Kidney (tissue), 14 donors: Measurements from ENCODE around the gene PIK3CD. TPM values are rescaled to one million over a fixed set of nuclear protein-coding genes. Genes with fewer than 3 reads are reported as not detected.

Source experiments
- DNase-seq, 5 donors: peaks; one replicate each; pipeline ENCODE4 v3.0.0-alpha.2; 2013 to 2020
- FAIRE-seq: peaks from 2 replicates; lab custom pipeline; 2012; peaks lifted over from hg19 to GRCh38; lab: Jason Lieb, UNC
- H3K27ac ChIP-seq, 2 donors: one replicate each; pipeline ENCODE4 v1.7.0; 2013; ENCODE audit warnings: low read depth in 2 of 2, low read length in 2 of 2, inconsistent platforms in 1 of 2
- H3K27me3 ChIP-seq: one replicate; pipeline ENCODE4 v1.7.1; 2013; ENCODE audit warnings: low read length, inconsistent platforms; ENCODE audit not compliant: control insufficient read depth, insufficient read depth
- H3K36me3 ChIP-seq, 3 donors: one replicate each; pipeline versions ENCODE4 v1.7.0 to v1.7.1; 2013; ENCODE audit warnings: low read length in 3 of 3, control low read depth in 1 of 3, inconsistent platforms in 1 of 3; ENCODE audit not compliant: insufficient read depth in 3 of 3, control insufficient read depth in 2 of 3
- H3K4me1 ChIP-seq, 3 donors: one replicate each; pipeline versions ENCODE4 v1.7.0 to v1.7.1; 2013; ENCODE audit warnings: low read length in 3 of 3, inconsistent platforms in 1 of 3, low read depth in 1 of 3; ENCODE audit not compliant: control insufficient read depth in 2 of 3, insufficient read depth in 2 of 3
- H3K4me3 ChIP-seq, 3 donors: one replicate each; pipeline versions ENCODE4 v1.7.0 to v1.8.1; 2013; ENCODE audit warnings: low read length in 3 of 3, control low read depth in 1 of 3, inconsistent platforms in 1 of 3
- H3K9ac ChIP-seq, 3 donors: one replicate each; pipeline versions ENCODE4 v1.7.0 to v1.7.1; 2013; ENCODE audit warnings: low read length in 3 of 3, control low read depth in 1 of 3, inconsistent platforms in 1 of 3
- H3K9me3 ChIP-seq, 3 donors: one replicate each; pipeline versions ENCODE4 v1.7.0 to v1.7.1; 2013; ENCODE audit warnings: low read length in 3 of 3, control low read depth in 1 of 3, inconsistent platforms in 1 of 3; ENCODE audit not compliant: control insufficient read depth in 2 of 3, insufficient read depth in 1 of 3
- intact Hi-C: fragments of 100-400 bp; cut with DNase I; formaldehyde crosslinking; loops from one replicate; pipeline ENCODE4 v1.11.1; 2022
- polyA plus RNA-seq: library from polyadenylated mRNA; stranded (reverse); fragments of 350-450 nt; fragmentation: Illumina TruSeq; extraction: RNeasy Lipid Tissue Mini Kit (QIAGEN cat#74804); gene quantifications from one replicate; pipeline ENCODE4 v1.2.3, GENCODE V29; 2014; ENCODE audit warnings: low read depth, low replicate concordance; ENCODE audit not compliant: insufficient read depth
- total RNA-seq: library from RNA; stranded (reverse); fragmentation: NEBNext Ultra II Directional; extraction: Animal tissue kit (Norgen Biotek cat#: 25700); gene quantifications from one replicate; pipeline ENCODE4 v1.2.1, GENCODE V29; 2021
- TF ChIP-seq, protein P1 (sequence below): IDR thresholded peaks from 3 replicates; pipeline ENCODE4 v1.5.1; 2012; ENCODE audit warnings: mild to moderate bottlenecking, moderate library complexity, borderline replicate concordance; ENCODE audit not compliant: insufficient read depth; ENCODE audit errors: extremely low read depth
- donor health status: control.
- donor health status: control.
- donor health status: control.
- donor health status: control.
- donor health status: control.
- donor health status: DM: yes; HTN: yes; CAD: no.
- donor health status: Normal renal cell carcinoma (clear cell type).

PIK3CD gene
- total and polyA plus RNA-seq, 2 donors from 2014 or later, result 5.3 to 19.7 TPM

DNA sequence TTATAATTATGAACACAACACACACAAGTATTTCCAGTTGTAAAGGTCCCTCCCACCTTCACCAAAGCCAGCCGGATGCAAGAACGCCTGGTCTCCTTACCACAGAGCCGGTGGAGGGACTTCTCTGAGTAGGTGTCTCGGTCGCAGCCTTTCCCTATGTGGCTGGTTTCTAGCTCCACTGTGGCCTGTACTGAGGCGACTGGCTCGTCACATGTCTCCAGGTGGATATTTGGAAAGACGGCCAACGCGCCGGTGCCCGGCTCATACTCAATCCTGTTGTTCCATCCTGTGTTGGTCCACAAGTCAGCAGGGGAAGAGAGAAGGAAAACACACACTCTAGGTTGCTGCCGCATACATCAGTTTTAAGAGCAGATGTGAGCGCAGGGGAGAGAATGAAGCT is 97.8 kb downstream of the PIK3CD start:
- FAIRE-seq (no peak), DNase-seq (no peak)
- TF ChIP-seq, protein P1, sequence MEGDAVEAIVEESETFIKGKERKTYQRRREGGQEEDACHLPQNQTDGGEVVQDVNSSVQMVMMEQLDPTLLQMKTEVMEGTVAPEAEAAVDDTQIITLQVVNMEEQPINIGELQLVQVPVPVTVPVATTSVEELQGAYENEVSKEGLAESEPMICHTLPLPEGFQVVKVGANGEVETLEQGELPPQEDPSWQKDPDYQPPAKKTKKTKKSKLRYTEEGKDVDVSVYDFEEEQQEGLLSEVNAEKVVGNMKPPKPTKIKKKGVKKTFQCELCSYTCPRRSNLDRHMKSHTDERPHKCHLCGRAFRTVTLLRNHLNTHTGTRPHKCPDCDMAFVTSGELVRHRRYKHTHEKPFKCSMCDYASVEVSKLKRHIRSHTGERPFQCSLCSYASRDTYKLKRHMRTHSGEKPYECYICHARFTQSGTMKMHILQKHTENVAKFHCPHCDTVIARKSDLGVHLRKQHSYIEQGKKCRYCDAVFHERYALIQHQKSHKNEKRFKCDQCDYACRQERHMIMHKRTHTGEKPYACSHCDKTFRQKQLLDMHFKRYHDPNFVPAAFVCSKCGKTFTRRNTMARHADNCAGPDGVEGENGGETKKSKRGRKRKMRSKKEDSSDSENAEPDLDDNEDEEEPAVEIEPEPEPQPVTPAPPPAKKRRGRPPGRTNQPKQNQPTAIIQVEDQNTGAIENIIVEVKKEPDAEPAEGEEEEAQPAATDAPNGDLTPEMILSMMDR, result no peak
- Histone ChIP-seq H3K4me1 (no peaks in the 10 kb centered on the region), H3K4me3 (no peak overlapping the region), H3K27ac (no peak overlapping the region), H3K9ac (no peak overlapping the region), H3K27me3 (no peaks in the 10 kb centered on the region), H3K36me3 (peaks cover 2 to 19% (median 19%) of the 10 kb centered on the region in 3 donors), H3K9me3 (no peaks in the 10 kb centered on the region)
- intact Hi-C loops, result no loop called here

DNA sequence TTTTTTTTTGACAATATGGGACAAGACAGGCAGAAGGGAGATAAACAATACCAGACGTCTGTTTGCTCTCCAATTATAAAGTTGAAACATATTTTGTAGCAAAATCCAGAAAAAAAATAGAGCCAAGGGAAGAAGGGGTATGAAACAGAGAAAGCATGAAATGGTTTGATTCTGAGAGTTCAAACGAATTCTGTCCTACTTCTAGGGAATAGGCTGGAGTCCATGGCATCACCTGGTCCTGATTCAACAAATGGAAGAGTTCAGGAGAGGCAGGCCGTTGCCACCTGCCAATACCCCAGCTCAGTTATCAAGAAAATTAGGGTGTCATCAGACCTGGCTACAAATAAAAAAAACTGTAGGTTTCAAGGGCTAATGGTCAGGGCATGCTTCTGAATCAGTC is 100.4 kb downstream of the PIK3CD start:
- TF ChIP-seq, protein P1, result no peak
- Histone ChIP-seq H3K27me3 (no peaks in the 10 kb centered on the region), H3K9me3 (no peaks in the 10 kb centered on the region), H3K4me3 (no peak overlapping the region), H3K4me1 (peaks cover 0 to 5% (median 0%) of the 10 kb centered on the region in 3 donors), H3K27ac (no peak overlapping the region), H3K9ac (no peak overlapping the region), H3K36me3 (peaks cover 2 to 16% (median 15%) of the 10 kb centered on the region in 3 donors)
- FAIRE-seq, result no peak
- no peak for DNase-seq
- intact Hi-C loops, result no loop called here

DNA sequence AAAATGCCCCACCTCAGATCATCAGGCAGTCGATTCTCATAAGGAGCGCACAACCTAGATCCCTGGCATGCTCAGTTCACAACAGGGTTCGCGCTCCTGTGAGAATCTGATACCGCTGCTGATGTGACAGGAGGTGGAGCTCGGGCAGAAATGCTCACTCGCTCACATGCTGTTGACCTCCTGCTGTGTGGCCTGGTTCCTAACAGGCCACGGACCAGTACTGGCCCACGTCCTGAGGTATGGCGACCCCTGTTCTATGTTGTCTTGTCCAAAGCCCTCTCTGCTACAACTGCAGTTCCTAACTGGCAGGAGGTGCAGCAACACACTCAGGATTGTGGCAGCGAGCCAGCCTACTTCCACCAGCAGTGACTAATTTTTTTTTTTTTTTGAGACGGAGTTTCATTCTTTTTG is 101.6 kb downstream of the PIK3CD start:
- no peaks in the 10 kb centered on the region for H3K9me3 ChIP-seq
- no peak overlapping the region for H3K27ac ChIP-seq
- H3K9ac ChIP-seq, result no peak overlapping the region
- H3K36me3 ChIP-seq, result peaks cover 2 to 16% (median 15%) of the 10 kb centered on the region in 3 donors
- peaks cover 0 to 5% (median 0%) of the 10 kb centered on the region in 3 donors for H3K4me1 ChIP-seq
- FAIRE-seq (no peak), DNase-seq (no peak)
- intact Hi-C loops, result no loop called here
- no peak overlapping the region for H3K4me3 ChIP-seq
- TF ChIP-seq, protein P1, result no peak
- H3K27me3 ChIP-seq, result no peaks in the 10 kb centered on the region
